ENCODE results near the gene KIFAP3.

The KIFAP3 gene

DNA sequence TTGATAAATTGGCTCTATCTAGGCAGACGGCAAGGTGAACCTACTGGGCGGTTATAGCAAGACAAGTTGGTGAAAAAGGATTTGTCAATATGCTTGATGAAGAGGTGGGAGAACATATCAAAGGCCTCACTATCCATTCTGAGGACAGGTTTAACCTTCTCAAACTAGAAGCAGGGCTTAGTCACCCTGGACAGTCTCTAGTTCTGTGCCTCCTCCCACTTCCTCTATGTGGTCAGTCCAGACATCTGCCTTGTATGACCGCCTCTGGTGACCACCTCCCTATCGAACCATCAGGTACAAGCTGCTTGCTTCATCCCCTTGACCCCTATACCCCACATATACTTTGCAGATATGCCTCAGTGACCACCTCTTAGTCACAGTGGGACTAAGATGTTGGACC, 178.5 kb downstream of the KIFAP3 start:
- TF ChIP-seq, protein P1, sequence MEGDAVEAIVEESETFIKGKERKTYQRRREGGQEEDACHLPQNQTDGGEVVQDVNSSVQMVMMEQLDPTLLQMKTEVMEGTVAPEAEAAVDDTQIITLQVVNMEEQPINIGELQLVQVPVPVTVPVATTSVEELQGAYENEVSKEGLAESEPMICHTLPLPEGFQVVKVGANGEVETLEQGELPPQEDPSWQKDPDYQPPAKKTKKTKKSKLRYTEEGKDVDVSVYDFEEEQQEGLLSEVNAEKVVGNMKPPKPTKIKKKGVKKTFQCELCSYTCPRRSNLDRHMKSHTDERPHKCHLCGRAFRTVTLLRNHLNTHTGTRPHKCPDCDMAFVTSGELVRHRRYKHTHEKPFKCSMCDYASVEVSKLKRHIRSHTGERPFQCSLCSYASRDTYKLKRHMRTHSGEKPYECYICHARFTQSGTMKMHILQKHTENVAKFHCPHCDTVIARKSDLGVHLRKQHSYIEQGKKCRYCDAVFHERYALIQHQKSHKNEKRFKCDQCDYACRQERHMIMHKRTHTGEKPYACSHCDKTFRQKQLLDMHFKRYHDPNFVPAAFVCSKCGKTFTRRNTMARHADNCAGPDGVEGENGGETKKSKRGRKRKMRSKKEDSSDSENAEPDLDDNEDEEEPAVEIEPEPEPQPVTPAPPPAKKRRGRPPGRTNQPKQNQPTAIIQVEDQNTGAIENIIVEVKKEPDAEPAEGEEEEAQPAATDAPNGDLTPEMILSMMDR (IDR thresholded peaks at IDR 0.05) = no peak

DNA sequence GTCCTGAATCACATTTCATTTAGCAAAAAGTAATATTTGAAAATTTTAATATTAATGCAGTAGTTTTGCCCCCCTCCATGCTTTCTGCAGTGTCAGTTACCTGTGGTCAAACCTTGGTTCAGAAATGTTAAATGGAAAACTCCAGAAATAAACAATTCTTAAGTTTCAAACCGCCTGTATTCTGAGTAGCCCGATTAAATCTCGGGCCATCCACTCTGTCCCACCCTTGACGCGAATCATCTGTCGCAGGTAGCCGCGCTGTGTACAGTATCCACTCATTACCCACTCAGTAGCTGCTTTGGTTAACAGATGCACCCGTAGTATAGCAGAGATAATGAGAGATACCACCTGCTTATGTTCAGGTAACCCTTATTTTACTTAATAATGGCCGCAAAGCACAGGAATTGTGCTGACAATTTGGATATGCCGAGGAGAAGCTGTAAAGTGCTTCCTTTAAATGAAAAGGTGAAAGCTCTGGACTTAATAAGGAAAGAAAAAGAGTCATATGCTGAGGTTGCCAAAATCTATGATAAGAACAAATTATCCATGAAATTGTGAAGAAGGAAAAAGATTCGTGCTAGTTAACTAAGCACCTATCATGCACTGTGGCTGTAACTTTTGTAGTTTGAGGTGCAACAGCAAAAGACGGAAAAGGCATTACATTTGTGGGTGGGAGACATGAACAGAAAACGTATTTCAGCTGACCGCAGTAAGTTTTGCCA, 179.9 kb downstream of the KIFAP3 start:
- TF ChIP-seq, protein P1 (IDR thresholded peaks at IDR 0.05) = no peak

DNA sequence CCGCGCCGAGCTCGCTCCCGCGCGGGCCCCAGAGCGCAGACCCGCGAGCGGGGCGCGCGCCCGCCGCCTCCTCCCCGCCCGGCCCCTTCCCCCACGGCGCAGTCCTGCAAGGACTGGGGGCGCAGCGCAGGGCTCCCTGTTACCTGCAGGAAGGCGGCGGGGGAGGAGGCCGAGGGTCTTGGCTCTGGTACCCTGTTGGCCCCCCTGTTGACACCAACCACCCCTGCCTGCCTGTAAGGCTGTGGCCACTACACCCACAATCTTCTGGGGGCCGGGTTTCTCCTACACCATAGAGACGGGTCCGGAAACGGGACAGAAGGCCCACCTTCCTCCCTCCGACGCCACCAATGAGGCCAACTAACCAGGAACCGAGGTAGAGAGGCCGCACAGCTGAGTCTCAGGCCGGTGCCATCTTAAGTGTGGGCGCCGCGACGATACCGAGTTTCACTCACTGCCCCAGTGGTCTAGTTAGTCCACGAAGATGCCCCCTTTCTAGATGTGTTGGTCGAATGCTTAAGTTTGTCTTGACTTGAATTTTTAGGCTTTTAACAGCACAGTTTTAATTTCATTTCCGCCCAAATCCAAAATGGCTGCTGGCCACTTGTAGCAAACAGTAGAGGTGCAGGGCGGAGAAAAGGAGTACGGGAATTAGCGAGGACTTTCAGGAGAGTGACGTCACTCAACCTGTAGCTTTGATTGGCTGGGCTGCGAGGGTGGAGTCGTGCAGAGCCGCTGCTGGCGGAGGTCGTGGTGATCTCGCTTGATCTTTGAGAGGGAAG, 180.7 kb downstream of the KIFAP3 start, which contains the start of gene SCYL3:
TSS of gene SCYL3 (minus strand) at position 252 of the 779 bp plus-strand sequence. CDS start 5,056 bp downstream, outside the sequence.
- TF ChIP-seq, protein P1 (IDR thresholded peaks at IDR 0.05) = no peak

DNA sequence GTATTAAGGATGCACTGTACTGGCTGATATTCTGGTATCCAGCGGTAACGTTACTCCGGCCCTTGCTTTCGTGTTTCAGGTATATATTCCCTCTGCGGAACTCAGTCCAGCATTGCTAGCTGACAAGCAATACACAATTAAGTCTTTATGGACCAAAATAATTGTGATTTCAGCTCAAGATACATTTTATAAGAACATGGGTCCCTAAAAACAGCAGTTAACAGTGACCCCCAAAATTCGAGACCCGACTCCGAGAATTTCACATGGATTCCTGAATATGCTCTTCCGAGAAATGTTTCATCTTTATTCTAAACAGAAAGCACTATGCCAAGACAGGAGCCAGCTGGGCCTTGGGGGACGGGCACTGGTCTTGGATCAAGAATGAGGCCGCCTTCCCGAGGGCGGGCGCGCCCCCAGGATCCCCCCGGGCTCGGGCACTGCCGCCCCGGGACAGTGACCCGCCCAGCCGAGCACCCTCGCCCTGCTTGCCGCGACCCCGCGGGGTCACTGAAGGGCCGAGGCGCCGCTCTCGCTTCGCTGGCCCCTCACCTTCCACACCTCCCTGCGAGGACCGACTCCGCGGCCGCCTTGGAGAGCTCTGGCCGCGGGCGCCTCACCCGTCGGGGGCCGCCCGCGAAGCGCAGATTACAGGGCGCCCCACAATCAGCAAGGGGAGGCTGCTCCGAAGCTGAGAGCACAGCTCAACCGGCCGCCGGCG, 181.4 kb downstream of the KIFAP3 start:
- TF ChIP-seq, protein P1 (IDR thresholded peaks at IDR 0.05) = no peak

DNA sequence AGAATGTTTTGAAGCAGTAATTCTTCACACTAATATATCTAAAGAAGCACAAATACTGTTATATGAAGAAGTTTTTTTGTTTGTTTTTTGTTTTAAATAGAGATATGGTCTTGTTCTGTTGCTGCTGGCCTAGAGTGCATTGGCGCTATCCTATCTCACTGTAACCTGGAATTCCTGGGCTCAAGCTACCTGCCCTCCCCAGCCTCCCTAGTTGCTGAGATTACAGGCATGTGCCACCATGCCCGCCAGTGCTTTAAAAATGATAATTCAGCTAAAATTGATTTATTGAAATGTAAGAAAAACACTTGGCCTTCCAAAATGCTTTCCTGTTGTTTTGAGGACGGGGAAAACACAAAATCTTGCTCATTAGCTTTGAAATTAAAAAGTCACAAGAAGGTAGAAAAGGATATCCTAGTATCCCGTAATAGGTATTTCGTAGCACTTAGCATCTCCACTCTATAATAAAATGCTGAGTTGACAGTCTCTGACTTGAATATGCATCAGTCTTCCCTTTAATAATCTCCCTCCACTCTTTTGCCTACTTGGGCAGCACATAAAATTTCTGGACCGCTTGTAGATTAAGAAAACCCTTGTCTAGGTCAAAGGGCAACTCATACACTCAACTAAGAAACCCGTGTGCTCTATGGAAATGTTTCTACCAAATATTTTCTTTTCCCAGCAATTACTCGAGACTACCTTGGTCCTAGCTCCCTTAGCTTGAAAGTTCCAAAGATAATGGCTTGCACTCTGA, 182.1 kb downstream of the KIFAP3 start:
- TF ChIP-seq, protein P1 (IDR thresholded peaks at IDR 0.05) = no peak

DNA sequence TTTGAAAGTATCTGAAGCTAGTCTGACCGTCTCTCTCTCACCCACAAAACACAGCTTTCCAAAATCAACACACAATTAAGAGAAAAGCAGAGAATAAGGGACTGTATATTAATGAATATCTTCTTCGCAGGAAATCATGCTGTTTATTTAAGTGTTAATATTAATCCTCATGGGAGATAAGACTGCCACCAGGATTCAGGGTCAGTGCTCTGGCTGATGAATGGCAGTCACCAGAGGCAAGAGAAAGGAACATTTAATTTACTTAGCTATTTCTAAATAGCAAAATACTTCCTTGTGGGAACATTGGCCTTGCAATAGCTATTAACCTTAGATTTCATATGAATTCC, 183.0 kb downstream of the KIFAP3 start:
- TF ChIP-seq, protein P1 (IDR thresholded peaks at IDR 0.05) = no peak
